Lung (tissue), 12 donors: ENCODE data around the gene KCNMA1. TPM values are rescaled to one million over a fixed set of nuclear protein-coding genes. Genes with fewer than 3 reads are reported as not detected.

Experiments
- ATAC-seq: fragments of 200-7000 bp; cut with Tn5 transposase; one replicate; pipeline ENCODE4 v1.9.1; 2020; ENCODE audit warnings: moderate number of reproducible peaks; ENCODE audit not compliant: insufficient read depth, low FRiP score
- DNase-seq, 3 donors: peaks; one replicate each; pipeline ENCODE4 v3.0.0-alpha.2; 2013 to 2017
- H3K27ac ChIP-seq, 2 donors: one replicate each; pipeline ENCODE4 v1.5.1; 2013; ENCODE audit warnings: mild to moderate bottlenecking in 2 of 2, moderate library complexity in 2 of 2, control low read depth in 1 of 2, inconsistent platforms in 1 of 2, low read depth in 1 of 2, low read length in 1 of 2
- H3K27me3 ChIP-seq, 3 donors: one replicate each; pipeline ENCODE4 v1.5.1; 2013; ENCODE audit warnings: low read length in 2 of 3; ENCODE audit not compliant: control insufficient read depth in 3 of 3, insufficient read depth in 3 of 3
- H3K36me3 ChIP-seq, 4 donors: one replicate each; pipeline ENCODE4 v1.5.1; 2013; ENCODE audit warnings: low read length in 4 of 4, mild to moderate bottlenecking in 1 of 4, moderate library complexity in 1 of 4; ENCODE audit not compliant: control insufficient read depth in 4 of 4, insufficient read depth in 4 of 4
- H3K4me1 ChIP-seq, 5 donors: one replicate each; pipeline ENCODE4 v1.5.1; 2013; ENCODE audit warnings: low read length in 5 of 5, mild to moderate bottlenecking in 2 of 5, moderate library complexity in 1 of 5; ENCODE audit not compliant: control insufficient read depth in 5 of 5, insufficient read depth in 5 of 5
- H3K4me3 ChIP-seq: one replicate; pipeline ENCODE4 v1.5.1; 2013; ENCODE audit warnings: mild to moderate bottlenecking, control low read depth, moderate library complexity
- H3K9ac ChIP-seq, 2 donors: one replicate each; pipeline ENCODE4 v1.5.1; 2013; ENCODE audit warnings: low read length in 2 of 2, control low read depth in 1 of 2; ENCODE audit not compliant: insufficient read depth in 1 of 2
- H3K9me3 ChIP-seq, 4 donors: one replicate each; pipeline ENCODE4 v1.5.1; 2013; ENCODE audit warnings: low read length in 3 of 4, mild to moderate bottlenecking in 1 of 4, moderate library complexity in 1 of 4; ENCODE audit not compliant: control insufficient read depth in 4 of 4, insufficient read depth in 3 of 4
- WGBS, 2 donors: extraction: QIAGEN DNeasy Blood & Tissue Kit; methylation state at CpG; one replicate each; pipeline ENCODE4 v1.1.7; 2013; 5-methylcytosine and 5-hydroxymethylcytosine counted together
- polyA plus RNA-seq, 2 donors: library from polyadenylated mRNA; stranded (reverse); fragments of 200-250 nt; gene quantifications; one replicate each; pipeline ENCODE4 v1.2.1, GENCODE V29; 2013
- total RNA-seq, 2 donors: library from RNA; depleted of rRNA in 1 of 2; stranded (reverse); fragments of >200 nt in 1 of 2; gene quantifications; one replicate each; pipeline ENCODE4 v1.2.1, GENCODE V29; 2014 to 2021
- TF ChIP-seq, protein P1 (sequence below): IDR thresholded peaks from 2 replicates; pipeline ENCODE4 v1.5.1; 2012; ENCODE audit warnings: mild to moderate bottlenecking; ENCODE audit errors: control extremely low read depth, extremely low read depth
- donor health status: control.
- donor health status: control.
- donor health status: Bipolar disorder and iron deficiency.
- donor health status: healthy.
- donor health status: DM: yes; HTN: yes; CAD: no.

Gene KCNMA1
- total and polyA plus RNA-seq, 4 donors: 3.8 to 13.0 (median 5.5) TPM

- Histone ChIP-seq H3K27ac (no peak overlapping the region), H3K27me3 (no peaks in the 10 kb centered on the region), H3K4me3 (no peak overlapping the region), H3K4me1 (peaks cover 0 to 58% (median 15%) of the 10 kb centered on the region in 5 donors), H3K36me3 (no peaks in the 10 kb centered on the region), H3K9ac (no peak overlapping the region), H3K9me3 (no peaks in the 10 kb centered on the region)
- DNase-seq (no peak), ATAC-seq (no peak)
- 93% methylated on average over 9 of the region's 9 CpGs for WGBS, 2 donors
- TF ChIP-seq, protein P1, sequence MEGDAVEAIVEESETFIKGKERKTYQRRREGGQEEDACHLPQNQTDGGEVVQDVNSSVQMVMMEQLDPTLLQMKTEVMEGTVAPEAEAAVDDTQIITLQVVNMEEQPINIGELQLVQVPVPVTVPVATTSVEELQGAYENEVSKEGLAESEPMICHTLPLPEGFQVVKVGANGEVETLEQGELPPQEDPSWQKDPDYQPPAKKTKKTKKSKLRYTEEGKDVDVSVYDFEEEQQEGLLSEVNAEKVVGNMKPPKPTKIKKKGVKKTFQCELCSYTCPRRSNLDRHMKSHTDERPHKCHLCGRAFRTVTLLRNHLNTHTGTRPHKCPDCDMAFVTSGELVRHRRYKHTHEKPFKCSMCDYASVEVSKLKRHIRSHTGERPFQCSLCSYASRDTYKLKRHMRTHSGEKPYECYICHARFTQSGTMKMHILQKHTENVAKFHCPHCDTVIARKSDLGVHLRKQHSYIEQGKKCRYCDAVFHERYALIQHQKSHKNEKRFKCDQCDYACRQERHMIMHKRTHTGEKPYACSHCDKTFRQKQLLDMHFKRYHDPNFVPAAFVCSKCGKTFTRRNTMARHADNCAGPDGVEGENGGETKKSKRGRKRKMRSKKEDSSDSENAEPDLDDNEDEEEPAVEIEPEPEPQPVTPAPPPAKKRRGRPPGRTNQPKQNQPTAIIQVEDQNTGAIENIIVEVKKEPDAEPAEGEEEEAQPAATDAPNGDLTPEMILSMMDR: no peak
Observed at GRCh38 chr10:77109351-77109994, 528.1 kb downstream of the KCNMA1 start.

DNA sequence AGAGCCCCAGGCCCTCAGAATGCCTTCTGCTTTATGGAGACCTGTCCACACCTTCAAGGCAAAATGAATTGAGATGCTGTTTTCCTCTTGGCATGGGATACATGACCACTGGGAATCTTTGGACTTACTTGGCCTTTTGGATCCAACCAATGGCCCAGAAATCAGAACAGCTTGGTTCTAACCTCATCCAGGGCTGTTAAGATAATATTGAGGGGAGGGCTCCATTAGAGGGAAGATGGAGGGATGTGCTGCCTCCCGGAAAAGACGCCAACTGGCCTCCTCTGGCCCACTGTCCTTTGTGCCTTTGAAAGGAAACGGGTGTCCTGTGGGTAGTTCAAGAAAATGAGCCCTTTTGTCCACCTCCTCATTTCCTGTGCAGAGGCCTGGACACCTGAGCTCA is 530.9 kb downstream of the KCNMA1 start:
- peak in 1 of 3 donors; percentile 47 for DNase-seq
- Histone ChIP-seq H3K27ac (no peak overlapping the region), H3K4me1 (peaks cover 0 to 59% (median 18%) of the 10 kb centered on the region in 5 donors), H3K27me3 (no peaks in the 10 kb centered on the region), H3K9ac (no peak overlapping the region), H3K9me3 (no peaks in the 10 kb centered on the region), H3K4me3 (no peak overlapping the region), H3K36me3 (no peaks in the 10 kb centered on the region)
- TF ChIP-seq, protein P1: no peak
- no peak for ATAC-seq
- WGBS, 2 donors: 86 to 88% methylated on average over 3 of the region's 3 CpGs

GRCh38 chr10:77105761-77106221 is 531.8 kb downstream of the KCNMA1 start:
- TF ChIP-seq, protein P1: no peak
- no peak overlapping the region for H3K4me3 ChIP-seq
- DNase-seq (peak; percentile 80 to 98 (median 98)), ATAC-seq (no peak)
- H3K9me3 ChIP-seq: no peaks in the 10 kb centered on the region
- no peak overlapping the region for H3K9ac ChIP-seq
- 70 to 86% methylated on average over 5 of the region's 5 CpGs for WGBS, 2 donors
- peaks cover 0 to 50% (median 18%) of the 10 kb centered on the region in 5 donors for H3K4me1 ChIP-seq
- no peaks in the 10 kb centered on the region for H3K36me3 ChIP-seq
- H3K27ac ChIP-seq: no peak overlapping the region
- H3K27me3 ChIP-seq: no peaks in the 10 kb centered on the region
